ENCODE results near the gene HK1.
"Not testable (repeated sequence)": the region's sequence is repeated elsewhere in the genome, so short reads cannot be mapped to it uniquely, and the experiment has no call there.

Gene HK1

GRCh38 chr10:69278446-69278963, at the start of gene HK1:
Gene HK1, plus strand, starts transcription at chr10:69278496.
- DNase-seq (ENCODE audit: low read depth in 2 of 2): no peak

- DNase-seq (ENCODE audit: low read depth in 2 of 2): no peak
Observed at GRCh38 chr10:69229616-69229916, 48.7 kb upstream of the HK1 start.

GRCh38 chr10:69230128-69230527, 48.2 kb upstream of the HK1 start:
- no peak for DNase-seq (ENCODE audit: low read depth in 2 of 2)

- no peak for DNase-seq (ENCODE audit: low read depth in 2 of 2)
Observed at GRCh38 chr10:69232252-69232651, 46.0 kb upstream of the HK1 start.

GRCh38 chr10:69232736-69233480, 45.4 kb upstream of the HK1 start:
- DNase-seq (ENCODE audit: low read depth in 2 of 2): no peak

- DNase-seq (ENCODE audit: low read depth in 2 of 2): no peak
Observed at GRCh38 chr10:69234447-69234846, 43.8 kb upstream of the HK1 start.

- DNase-seq (ENCODE audit: low read depth in 2 of 2): peak; percentile 72 to 84
Observed at GRCh38 chr10:69237528-69238159, 40.7 kb upstream of the HK1 start.

GRCh38 chr10:69239136-69239535, 39.2 kb upstream of the HK1 start:
- DNase-seq (ENCODE audit: low read depth in 2 of 2): no peak

GRCh38 chr10:69239816-69240434, 38.4 kb upstream of the HK1 start:
- no peak for DNase-seq (ENCODE audit: low read depth in 2 of 2)

- no peak for DNase-seq (ENCODE audit: low read depth in 2 of 2)
Observed at GRCh38 chr10:69240455-69240854, 37.8 kb upstream of the HK1 start.

GRCh38 chr10:69241575-69241974, 36.7 kb upstream of the HK1 start:
- no peak for DNase-seq (ENCODE audit: low read depth in 2 of 2)

- DNase-seq (ENCODE audit: low read depth in 2 of 2): no peak
Observed at GRCh38 chr10:69242040-69242851, 36.0 kb upstream of the HK1 start.

- DNase-seq (ENCODE audit: low read depth in 2 of 2): no peak
Observed at GRCh38 chr10:69242852-69243212, 35.5 kb upstream of the HK1 start.

GRCh38 chr10:69243817-69244216, 34.5 kb upstream of the HK1 start:
- DNase-seq (ENCODE audit: low read depth in 2 of 2): no peak

- DNase-seq (ENCODE audit: low read depth in 2 of 2): no peak
Observed at GRCh38 chr10:69246036-69246435, 32.3 kb upstream of the HK1 start.

GRCh38 chr10:69246581-69247312, 31.5 kb upstream of the HK1 start:
- no peak for DNase-seq (ENCODE audit: low read depth in 2 of 2)

- no peak for DNase-seq (ENCODE audit: low read depth in 2 of 2)
Observed at GRCh38 chr10:69247313-69247710, 31.0 kb upstream of the HK1 start.

GRCh38 chr10:69248117-69248730, 30.1 kb upstream of the HK1 start:
- DNase-seq (ENCODE audit: low read depth in 2 of 2): no peak

GRCh38 chr10:69250041-69250440, 28.3 kb upstream of the HK1 start:
- no peak for DNase-seq (ENCODE audit: low read depth in 2 of 2)

GRCh38 chr10:69251417-69251816, 26.9 kb upstream of the HK1 start:
- not testable (repeated sequence) for DNase-seq (ENCODE audit: low read depth in 2 of 2)

- DNase-seq (ENCODE audit: low read depth in 2 of 2): no peak
Observed at GRCh38 chr10:69253171-69253570, 25.1 kb upstream of the HK1 start.
